ENCODE data around the gene ETV3. TPM values are rescaled to one million over a fixed set of nuclear protein-coding genes. Genes with fewer than 3 reads are reported as not detected.

ETV3 gene
- total and polyA plus RNA-seq, 2 of the 4 experiments (the other 2 are of a cell fraction) = 6.4 to 14.7 TPM

DNA sequence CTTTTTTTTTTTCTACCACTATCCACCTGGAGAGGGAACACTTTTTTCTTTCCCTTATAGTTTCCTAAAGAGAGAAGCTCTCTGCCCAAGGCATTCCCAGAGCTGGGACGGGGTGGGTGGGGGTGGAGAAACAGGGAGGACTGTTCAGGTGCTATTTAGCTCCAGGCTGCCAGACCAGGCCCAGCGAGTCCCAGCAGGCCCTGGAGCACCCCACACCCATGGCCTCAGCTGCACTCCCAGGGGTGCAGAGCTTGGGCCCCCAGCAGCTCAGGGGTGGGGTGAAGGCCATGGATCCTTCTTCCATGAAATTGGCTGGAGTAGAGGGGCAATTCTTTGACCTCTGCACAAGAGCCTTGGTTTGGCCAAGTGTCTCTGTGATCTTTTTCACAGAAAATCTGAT lies 42.6 kb downstream of the ETV3 start:
- intact Hi-C loops (cut with micrococcal nuclease) (loop anchor here (10.0 kb wide), 1 partner anchor 269 kb away; no protein-coding TSS in a partner anchor), in situ Hi-C loops (cut with MboI; ENCODE audit: low sequenced_read_pairs) (no loop called here)
- no CpG with 5 or more reads among the region's 2 CpGs for WGBS, 2 experiments (ENCODE audit: extremely low coverage in 2 of 2, insufficient read length in 1 of 2)

More for the DNA sequence above, 42.6 kb downstream of the ETV3 start:
- CTCF ChIA-PET = no interaction called here
- Histone ChIP-seq H3K4ac (ENCODE audit: low read depth, low read length) (no peak overlapping the region), H3K27ac (ENCODE audit: insufficient read depth, low read length) (no peak overlapping the region), H3K9me1 (ENCODE audit: insufficient read depth, low read length) (0 out of 2 replicates have a peak, but pooled peaks cover 3% of the 10 kb centered on the region), H3K4me3 (ENCODE audit: insufficient read depth, low read depth, low read length) (no peak overlapping the region), H2BK120ac (ENCODE audit: low read depth, low read length) (no peak overlapping the region), H3K14ac (replicated peaks; ENCODE audit: low read depth, low read length) (no peak overlapping the region), H2AFZ (replicated peaks; ENCODE audit: low read length, poor library complexity) (no peak overlapping the region), H4K8ac (ENCODE audit: low read depth in 2 of 2, low read length in 2 of 2) (no peak overlapping the region), H3K18ac (ENCODE audit: low read depth, low read length) (no peak overlapping the region), H3K79me1 (ENCODE audit: low read depth in 1 of 2, low read length in 2 of 2) (no peaks in the 10 kb centered on the region), H2AK9ac (replicated peaks; ENCODE audit: low read depth, low read length, poor library complexity) (no peak overlapping the region), H3K27me3 (ENCODE audit: control insufficient read depth, insufficient read depth, low read length) (0 out of 2 replicates have a peak, but pooled peaks cover 3% of the 10 kb centered on the region), H4K20me1 (ENCODE audit: insufficient read depth, low read length) (no peaks in the 10 kb centered on the region), H4K5ac (ENCODE audit: low read depth, low read length) (no peak overlapping the region), H2BK5ac (ENCODE audit: low read depth, low read length, poor library complexity, severe bottlenecking) (no peak overlapping the region), H3K4me1 (ENCODE audit: control insufficient read depth, insufficient read depth, low read length) (no peaks in the 10 kb centered on the region), H3K56ac (ENCODE audit: extremely low read depth, insufficient read depth, low read length) (no peak overlapping the region), H2BK20ac (ENCODE audit: low read depth, low read length) (no peak overlapping the region), H2BK15ac (ENCODE audit: low read depth, low read length) (no peak overlapping the region), H3K4me2 (ENCODE audit: low read depth, low read length) (no peak overlapping the region), H3K9ac (ENCODE audit: low read depth, low read length) (no peak overlapping the region), H3K23ac (ENCODE audit: low read depth, low read length) (no peak overlapping the region), H2AK5ac (ENCODE audit: low read depth, low read length) (no peak overlapping the region), H3K9me3 (ENCODE audit: control insufficient read depth, insufficient read depth, low read length) (no peaks in the 10 kb centered on the region), H3K36me3 (ENCODE audit: control insufficient read depth, insufficient read depth, low read length) (no peaks in the 10 kb centered on the region), H4K91ac (ENCODE audit: insufficient read depth, low read depth, low read length) (no peak overlapping the region)
- no peak for ATAC-seq (ENCODE audit: low read depth)
- POLR2A ChIA-PET (ENCODE audit: unreplicated experiment) = interaction anchor here (0.6 kb wide), 1 partner anchor 51 kb away, joined by 3 read pairs; no protein-coding TSS in a partner anchor
- dilution Hi-C loops (cut with HindIII; ENCODE audit: low sequenced_read_pairs, unreplicated experiment) = no loop called here
- DNase-seq = no peak
- TF ChIP-seq MAFK (IDR thresholded peaks at IDR 0.05; ENCODE audit: low read depth, low read length) = no peak
- TF ChIP-seq RCOR1 (IDR thresholded peaks at IDR 0.05; ENCODE audit: insufficient replicate concordance, low read length) = no peak
- no peak for TF ChIP-seq CHD1 (IDR thresholded peaks at IDR 0.05; ENCODE audit: low read depth, low read length)
- no TSS peak for BruUV-seq (replicated peaks)
